Adrenal gland (tissue), 5 donors: ENCODE measurements around the gene CCDC148.

Source experiments
- CTCF ChIP-seq, 6 experiments: fragments of 450-650 bp in 4 of 6; fragments of 200-600 bp in 2 of 6; sonication (generic) in 1 of 6; IDR thresholded peaks; 1 replicate in 5 of 6; 2 replicates in 1 of 6; pipeline versions ENCODE4 v1.5.1 to v1.8.0; 2016 to 2021; ENCODE audit warnings: antibody characterized with exemption in 6 of 6, mild to moderate bottlenecking in 2 of 6, moderate library complexity in 1 of 6
- POLR2A ChIP-seq, 2 donors: fragments of 450-650 bp; IDR thresholded peaks; one replicate each; pipeline ENCODE4 v1.6.1; 2017; ENCODE audit warnings: antibody characterized with exemption in 2 of 2, mild to moderate bottlenecking in 2 of 2, moderate library complexity in 1 of 2
- donor health status: DM: no; HTN: no; CAD: no.

GRCh38 chr2:158460632-158461297 is 4.2 kb upstream of the CCDC148 start:
- TF ChIP-seq CTCF (IDR thresholded peaks at IDR 0.05): peak in 1 of 6 experiments; percentile 18
- no peak for TF ChIP-seq POLR2A (IDR thresholded peaks at IDR 0.05)
